ENCODE data around the gene CA10.

The CA10 gene

GRCh38 chr17:51709694-51710633 lies 448.6 kb downstream of the CA10 start:
- no peak for DNase-seq

- no peak for DNase-seq
Measured at GRCh38 chr17:51707216-51707615, 451.3 kb downstream of the CA10 start.

DNA sequence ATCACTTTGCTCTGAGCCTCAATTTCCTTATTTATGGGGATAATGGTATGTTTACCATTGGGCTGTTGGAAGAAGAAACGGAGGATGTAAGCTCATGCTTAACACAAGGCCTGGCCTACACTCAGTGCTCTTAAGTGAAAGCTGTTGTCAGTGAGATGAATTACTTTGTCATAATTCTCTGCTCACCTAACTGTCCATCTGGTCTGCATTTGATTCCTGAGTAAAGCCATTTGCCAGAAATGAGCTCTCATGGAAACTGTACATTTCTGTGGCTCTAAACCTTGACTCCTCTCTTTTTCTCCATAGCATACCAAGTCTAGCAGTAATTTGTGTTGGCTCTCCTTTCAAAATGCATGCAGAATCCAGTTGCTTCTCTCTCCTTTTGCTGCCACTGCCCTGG lies 452.4 kb downstream of the CA10 start:
- DNase-seq: no peak

DNA sequence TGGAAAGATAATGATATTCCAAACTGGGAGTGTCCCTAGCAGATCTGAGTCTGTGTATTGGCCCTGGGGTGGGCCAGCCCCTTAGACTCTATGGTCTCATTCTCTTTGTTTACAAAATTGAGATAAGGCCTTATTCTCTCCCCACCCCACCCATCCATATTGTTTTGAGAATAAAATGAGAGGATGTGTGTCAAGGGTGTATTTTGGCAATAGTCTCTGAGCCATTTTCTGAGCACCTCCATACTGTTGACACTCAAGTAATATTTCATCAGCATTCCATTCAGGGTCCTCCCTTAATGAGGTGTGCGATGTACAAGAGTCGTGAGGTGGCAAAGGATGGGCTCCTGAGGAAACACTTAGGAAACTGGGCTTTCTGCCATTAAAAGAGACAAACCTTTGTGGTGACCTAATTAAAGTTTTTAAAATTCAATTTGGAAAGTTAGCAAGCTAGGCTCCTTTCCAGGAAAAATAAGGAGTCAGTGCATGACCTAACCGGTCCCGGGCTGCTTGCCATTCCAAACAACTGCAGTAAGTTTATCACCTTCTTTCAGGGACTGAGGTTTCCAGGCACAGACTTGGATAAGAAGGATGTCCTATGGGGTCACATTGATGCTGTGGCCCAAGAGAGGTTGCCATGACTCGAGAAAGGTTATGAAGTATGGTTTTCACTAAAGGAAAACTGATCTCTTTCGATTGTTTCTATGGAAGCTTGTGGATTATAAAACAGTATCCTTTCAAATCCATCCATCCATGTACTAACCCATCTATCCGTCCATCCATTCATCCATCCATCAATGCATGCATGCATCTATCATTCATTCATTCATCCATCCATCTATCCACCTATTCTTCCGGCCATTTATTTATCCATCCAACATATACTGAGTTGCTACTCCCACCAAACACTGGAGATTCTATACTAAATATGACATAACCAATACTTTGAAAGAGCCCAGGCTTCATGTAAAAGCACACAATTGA lies 454.9 kb downstream of the CA10 start:
- no peak for DNase-seq

DNA sequence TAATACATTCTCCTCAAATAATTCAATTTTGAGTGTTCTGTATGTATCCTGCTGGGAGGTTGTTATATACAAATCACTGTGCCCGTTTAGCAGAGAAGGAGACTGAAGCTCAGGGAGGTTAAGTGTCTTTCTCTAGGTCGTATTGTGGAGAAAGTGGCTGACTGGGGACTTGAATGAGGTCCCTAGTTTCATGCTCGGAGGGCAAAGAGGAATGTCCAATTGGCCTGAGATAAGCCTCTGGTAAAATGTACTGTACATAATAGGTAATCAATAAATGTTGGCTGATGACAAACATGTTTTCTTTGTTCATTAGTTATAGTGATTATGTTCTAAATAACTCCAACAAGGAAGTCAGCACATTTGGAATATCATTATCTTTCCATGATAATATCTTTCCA lies 455.6 kb downstream of the CA10 start:
- DNase-seq: no peak

DNA sequence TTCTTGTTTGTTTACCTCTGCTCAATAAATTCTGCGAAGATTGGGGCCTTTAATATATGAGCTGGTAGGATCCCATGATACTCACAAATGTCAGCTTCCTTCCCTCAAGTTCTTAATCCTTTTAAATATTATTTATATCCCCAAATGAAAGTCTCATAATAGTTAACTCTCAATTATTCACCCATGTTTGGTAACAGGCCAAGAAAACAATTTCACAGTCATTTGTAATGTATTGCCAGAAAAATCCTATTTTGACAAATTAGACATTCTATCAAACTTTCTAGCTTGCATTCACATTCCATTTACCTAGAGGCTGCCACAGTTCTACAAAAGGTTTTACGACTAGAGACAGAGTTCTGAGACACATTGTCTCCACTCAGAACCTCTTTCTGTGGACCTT lies 457.0 kb downstream of the CA10 start:
- DNase-seq: no peak

GRCh38 chr17:51700011-51700760 lies 458.3 kb downstream of the CA10 start:
- no peak for DNase-seq

GRCh38 chr17:51699303-51699702 lies 459.2 kb downstream of the CA10 start:
- DNase-seq: no peak

DNA sequence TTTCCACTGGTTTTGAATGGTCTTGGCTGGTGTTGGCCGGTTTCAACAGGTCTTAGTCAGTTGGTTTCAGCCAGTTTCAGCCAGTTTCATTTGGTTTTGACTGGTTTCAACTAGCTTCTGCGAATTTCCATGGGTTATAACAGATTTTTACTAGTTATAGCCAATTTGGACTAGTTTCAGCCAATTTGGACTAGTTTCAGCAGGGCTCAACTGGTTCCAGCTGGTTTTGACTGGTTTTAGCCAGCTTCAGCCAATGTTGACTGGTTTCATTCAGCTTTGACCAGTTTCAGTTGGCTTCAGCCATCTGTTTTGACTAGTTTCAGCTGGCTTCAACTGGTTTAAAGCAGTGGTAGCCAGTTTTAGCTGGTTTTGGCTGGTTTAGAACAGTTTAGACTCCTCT lies 465.6 kb downstream of the CA10 start:
- no peak for DNase-seq

DNA sequence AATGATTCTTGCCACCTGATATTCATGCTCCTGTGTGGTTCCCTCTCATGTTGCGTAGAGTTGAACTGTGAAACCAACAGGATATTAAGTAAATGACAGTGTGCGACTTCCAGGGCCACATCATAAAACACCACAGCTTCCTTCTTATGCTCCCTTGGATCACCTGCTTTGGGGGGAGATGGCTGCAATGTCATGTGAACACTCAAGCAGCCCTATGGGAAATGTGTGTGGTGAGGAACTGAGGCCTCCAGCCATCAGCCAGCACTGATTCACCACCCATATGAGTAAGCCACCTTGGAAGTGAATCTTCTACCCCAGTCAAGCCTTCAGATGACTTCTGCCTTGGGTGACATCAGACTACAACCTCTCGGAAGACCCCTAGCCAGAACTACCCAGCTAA lies 470.6 kb downstream of the CA10 start:
- no peak for DNase-seq

DNA sequence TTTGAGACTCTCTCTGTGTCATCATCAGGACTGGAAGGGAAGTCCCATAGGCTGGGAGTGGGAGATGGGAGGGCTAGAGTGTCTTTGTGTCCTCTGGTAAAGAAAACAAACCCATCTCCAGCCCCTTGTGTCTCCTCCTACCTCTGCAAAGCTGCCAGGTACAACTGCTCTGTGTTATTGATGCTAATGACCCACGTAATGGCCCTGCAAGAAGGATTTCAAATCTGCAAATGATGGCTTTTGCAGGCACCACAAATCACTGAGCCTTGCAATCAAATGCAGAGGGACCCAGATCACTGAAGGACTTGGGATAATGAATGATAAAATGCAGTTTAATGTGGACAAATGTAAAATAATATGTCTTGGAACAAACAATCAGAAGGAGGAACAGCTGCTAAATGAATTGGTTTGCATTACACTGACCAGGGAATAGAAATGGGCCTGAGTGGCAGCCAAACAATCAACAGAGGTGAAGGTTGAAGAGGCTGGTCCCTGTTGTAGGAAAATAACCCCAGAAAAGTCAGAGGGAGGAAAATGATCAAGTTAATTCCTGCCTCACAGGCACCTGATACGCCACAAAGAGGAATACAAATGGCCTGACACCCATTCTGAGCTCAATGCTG lies 473.1 kb downstream of the CA10 start:
- DNase-seq: no peak

- DNase-seq: no peak
Measured at GRCh38 chr17:51684214-51684613, 474.3 kb downstream of the CA10 start.

GRCh38 chr17:51683291-51683690 lies 475.2 kb downstream of the CA10 start:
- no peak for DNase-seq

- DNase-seq: no peak
Measured at GRCh38 chr17:51682115-51682514, 476.4 kb downstream of the CA10 start.

DNA sequence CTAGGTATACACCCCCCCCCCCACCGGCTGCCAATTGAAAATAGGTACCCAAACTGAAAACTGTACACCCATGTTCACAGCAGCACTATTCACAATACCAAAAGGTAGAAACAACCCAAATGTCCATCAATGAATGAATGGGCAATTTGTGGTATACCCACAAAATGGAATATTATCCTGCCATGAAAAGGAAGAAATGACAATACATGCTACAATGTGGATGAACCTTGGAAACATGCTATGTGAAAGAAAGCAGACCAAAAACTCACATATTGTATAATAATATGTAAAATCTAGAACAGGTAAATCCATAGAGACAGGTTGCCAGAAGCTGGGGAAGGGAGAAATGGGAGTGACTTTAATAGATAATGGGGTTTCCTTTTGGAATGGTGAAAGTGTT lies 480.6 kb downstream of the CA10 start:
- no peak for DNase-seq

DNA sequence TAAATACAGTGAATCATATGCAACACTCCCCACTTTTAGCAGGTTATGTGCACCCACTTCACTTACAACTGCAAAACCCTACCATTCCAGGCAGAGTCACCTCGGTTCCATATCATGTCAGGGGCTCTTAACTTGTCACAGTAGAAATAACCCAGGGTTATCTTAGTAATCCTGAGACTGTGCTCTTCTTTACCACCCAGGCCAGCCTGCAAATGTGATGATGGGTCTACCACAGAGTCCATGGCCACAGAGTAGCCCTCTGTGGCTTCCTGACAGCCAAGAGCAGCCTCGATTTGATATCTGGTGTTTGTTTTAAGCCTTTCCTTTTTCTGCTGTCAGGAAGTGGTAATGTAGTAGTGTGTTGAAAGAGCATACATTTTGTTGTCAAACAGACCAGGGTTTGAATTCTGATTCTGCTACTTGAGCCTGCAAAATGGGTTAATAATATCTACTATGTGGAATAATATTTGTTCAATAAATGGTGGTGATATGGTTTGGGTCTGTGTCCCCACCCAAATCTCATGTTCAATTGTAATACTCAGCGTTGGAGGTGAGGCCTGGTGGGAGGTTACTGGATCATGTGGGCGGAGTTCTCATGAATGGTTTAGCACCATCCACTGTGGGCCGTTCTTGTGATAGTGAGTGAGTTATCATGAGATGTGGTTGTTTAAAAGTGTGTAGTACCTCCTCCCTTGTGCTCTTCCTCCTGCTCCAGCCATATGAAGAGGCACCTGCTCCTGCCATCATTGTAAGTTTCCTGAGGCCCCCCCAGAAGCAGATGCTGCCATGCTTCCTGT lies 481.6 kb downstream of the CA10 start:
- no peak for DNase-seq

GRCh38 chr17:51674579-51675255 lies 483.8 kb downstream of the CA10 start:
- DNase-seq: no peak

- DNase-seq: no peak
Measured at GRCh38 chr17:51673070-51673469, 485.4 kb downstream of the CA10 start.

GRCh38 chr17:51672065-51672464 lies 486.4 kb downstream of the CA10 start:
- no peak for DNase-seq

DNA sequence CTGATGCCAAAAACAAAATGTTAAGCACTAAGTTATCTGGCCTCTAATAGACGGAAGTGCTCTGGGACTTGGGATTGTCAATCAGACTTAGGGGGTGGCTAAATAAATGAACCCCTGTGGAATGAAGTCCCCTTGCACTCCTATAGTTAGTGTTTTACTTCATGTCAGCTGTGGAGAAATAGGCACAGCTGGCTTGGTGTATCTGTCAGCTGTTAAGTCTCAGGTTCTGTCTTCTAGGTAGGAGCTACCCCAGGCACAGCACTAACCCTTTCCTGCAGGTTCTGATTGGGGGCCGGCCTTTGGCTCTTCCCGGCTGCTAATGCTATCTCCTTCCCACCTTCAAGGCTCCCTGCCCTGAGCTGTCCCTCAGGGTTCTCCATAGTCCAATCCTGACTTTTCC lies 487.6 kb downstream of the CA10 start:
- no peak for DNase-seq

DNA sequence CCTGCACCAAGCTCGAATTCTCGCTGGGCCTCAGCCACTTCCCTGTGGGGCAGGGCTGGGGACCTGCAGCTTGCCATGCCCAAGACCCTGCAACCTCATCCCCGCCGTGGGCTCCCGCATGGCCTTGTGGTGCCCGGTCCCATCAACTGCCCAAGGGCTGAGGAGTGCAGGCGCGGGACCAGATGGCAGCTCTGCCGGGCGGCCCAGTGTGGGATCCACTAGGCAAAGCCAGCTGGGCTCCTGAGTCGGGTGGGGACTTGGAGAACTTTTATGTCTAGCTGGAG lies 489.6 kb downstream of the CA10 start:
- no peak for DNase-seq
